C4-2B (cell line): ENCODE measurements around the gene C19orf81.

ENCODE experiments used
- ZFX ChIP-seq: fragments of 450-650 bp; IDR thresholded peaks from 2 replicates; pipeline ENCODE4 v1.6.1; 2017
- TF ChIP-seq, protein P1 (sequence below): fragments of 450-650 bp; conservative IDR thresholded peaks from 2 replicates; pipeline ENCODE4 v1.5.1; 2017; ENCODE audit warnings: mild to moderate bottlenecking

DNA sequence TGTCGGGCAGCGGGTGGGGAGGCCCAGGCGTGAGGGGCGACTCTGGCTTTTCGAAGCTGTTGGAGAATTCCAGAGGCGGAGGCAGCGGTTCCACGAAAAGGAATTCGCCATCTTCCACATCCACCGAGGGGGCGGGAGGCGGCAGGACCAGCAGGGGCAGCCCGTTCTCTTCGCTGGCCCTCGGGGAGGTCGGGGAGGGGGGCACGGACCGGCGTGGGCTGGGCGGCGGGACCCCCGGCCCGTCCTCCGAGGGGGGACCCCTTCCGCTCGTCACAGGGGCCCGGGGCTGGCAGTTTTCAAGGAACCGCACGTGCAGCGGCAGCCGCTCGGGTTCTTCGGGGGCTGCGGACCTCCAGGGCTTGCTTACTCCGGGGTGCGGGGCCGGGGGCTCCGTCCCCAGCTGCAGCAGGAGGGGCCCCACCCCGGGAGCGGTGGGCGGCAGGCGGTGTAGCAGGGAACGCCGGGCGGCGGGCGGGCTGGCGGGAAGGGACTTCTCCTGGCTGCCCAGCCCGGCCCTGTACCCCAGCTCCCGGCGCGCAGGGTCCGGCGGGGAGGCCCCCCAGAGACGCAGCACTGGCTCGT is 18.0 kb downstream of the C19orf81 start:
- TF ChIP-seq, protein P1, sequence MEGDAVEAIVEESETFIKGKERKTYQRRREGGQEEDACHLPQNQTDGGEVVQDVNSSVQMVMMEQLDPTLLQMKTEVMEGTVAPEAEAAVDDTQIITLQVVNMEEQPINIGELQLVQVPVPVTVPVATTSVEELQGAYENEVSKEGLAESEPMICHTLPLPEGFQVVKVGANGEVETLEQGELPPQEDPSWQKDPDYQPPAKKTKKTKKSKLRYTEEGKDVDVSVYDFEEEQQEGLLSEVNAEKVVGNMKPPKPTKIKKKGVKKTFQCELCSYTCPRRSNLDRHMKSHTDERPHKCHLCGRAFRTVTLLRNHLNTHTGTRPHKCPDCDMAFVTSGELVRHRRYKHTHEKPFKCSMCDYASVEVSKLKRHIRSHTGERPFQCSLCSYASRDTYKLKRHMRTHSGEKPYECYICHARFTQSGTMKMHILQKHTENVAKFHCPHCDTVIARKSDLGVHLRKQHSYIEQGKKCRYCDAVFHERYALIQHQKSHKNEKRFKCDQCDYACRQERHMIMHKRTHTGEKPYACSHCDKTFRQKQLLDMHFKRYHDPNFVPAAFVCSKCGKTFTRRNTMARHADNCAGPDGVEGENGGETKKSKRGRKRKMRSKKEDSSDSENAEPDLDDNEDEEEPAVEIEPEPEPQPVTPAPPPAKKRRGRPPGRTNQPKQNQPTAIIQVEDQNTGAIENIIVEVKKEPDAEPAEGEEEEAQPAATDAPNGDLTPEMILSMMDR, result no peak
- TF ChIP-seq ZFX, result no peak
